Skeletal muscle tissue (tissue), 4 donors: ENCODE measurements around the gene IFI16. TPM values are rescaled to one million over a fixed set of nuclear protein-coding genes. Genes with fewer than 3 reads are reported as not detected.
"Not testable (repeated sequence)": the region's sequence is repeated elsewhere in the genome, so short reads cannot be mapped to it uniquely, and the experiment has no call there.

ENCODE experiments used
- H3K27ac ChIP-seq: one replicate; pipeline ENCODE4 v1.7.0; 2013; ENCODE audit warnings: mild to moderate bottlenecking, low read depth, low read length, inconsistent platforms
- H3K27me3 ChIP-seq, 3 donors: one replicate each; pipeline ENCODE4 v1.7.0; 2013; ENCODE audit warnings: low read length in 3 of 3; ENCODE audit not compliant: control insufficient read depth in 3 of 3, insufficient read depth in 3 of 3
- H3K36me3 ChIP-seq, 3 donors: one replicate each; pipeline ENCODE4 v1.7.0; 2013; ENCODE audit warnings: low read length in 3 of 3; ENCODE audit not compliant: control insufficient read depth in 3 of 3, insufficient read depth in 3 of 3
- H3K4me1 ChIP-seq, 3 donors: one replicate each; pipeline ENCODE4 v1.7.0; 2013; ENCODE audit warnings: low read length in 3 of 3, mild to moderate bottlenecking in 3 of 3; ENCODE audit not compliant: control insufficient read depth in 3 of 3, insufficient read depth in 3 of 3
- H3K4me3 ChIP-seq, 3 donors: one replicate each; pipeline ENCODE4 v1.7.0; 2013; ENCODE audit warnings: low read length in 3 of 3
- H3K9ac ChIP-seq, 3 donors: one replicate each; pipeline ENCODE4 v1.7.0; 2013; ENCODE audit warnings: low read length in 3 of 3, mild to moderate bottlenecking in 3 of 3, moderate library complexity in 2 of 3, low read depth in 1 of 3
- H3K9me3 ChIP-seq, 3 donors: one replicate each; pipeline ENCODE4 v1.7.0; 2013; ENCODE audit warnings: low read length in 3 of 3; ENCODE audit not compliant: control insufficient read depth in 3 of 3
- total RNA-seq: library from RNA; depleted of rRNA; stranded (reverse); fragments of >200 nt; gene quantifications from one replicate; pipeline ENCODE4 v1.2.3, GENCODE V29; 2014
- donor health status: Osteomylitis.

The IFI16 gene
- total RNA-seq, 1 donor from 2014 or later: 16.2 TPM

DNA sequence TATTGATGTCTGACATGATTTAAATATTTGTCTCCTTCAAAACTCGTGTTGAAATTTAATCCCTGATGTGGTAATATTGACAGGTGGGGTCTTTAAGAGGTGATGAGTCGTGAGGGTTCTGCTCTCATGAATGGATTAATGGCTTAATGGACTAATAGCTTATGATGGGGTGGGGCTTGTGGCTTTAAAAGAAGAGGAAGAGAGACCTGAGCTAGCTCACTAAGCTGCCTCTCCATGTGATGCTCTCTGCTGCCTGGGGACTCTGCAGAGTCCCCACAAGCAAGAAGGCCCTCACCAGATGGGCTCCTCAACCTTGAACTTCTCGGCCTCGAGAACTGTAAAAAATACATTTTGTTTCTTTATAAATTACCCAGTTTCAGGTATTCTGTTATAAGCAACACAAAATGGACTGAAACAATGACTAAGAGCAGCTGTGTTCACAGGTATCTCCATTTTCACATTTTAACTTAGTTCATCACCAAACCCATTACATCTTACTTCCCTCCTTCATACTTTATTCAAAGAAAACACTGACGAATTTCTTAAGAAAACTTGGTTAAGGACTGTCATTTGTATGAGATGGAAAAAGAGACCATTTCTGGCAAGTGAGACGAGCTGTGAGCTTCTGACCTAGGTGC lies 79.0 kb downstream of the IFI16 start:
- Histone ChIP-seq H3K27ac (no peak overlapping the region), H3K4me1 (no peaks in the 10 kb centered on the region)

DNA sequence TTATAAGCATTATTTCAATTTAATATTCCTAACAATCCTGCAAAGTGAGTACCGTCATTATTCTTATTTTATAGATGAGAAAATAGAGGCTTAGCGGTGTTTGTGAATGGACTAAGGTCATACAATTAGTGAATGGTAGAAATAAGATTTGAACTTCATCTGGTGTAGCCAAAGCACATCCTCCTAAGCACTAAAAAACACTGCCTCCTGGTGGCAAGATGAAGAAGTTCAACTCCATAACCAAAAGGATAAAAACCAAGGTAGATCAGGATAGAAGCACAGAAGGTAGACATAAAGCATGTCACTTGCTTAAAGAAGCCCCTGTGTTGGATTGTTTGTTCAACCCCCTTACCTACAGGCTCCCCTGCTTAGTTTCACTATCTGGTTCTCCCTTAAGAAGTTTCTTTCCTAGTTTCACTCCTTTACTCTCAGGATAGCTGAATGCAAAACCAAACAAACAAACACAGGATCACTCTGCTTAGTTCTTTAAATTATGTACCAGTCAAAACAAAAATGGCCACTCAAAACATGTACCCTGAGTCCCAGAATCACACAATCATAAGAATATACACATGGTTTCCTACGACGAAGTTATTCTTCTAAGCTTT lies 79.6 kb downstream of the IFI16 start:
- no peak overlapping the region for H3K4me3 ChIP-seq
- no peak overlapping the region for H3K9ac ChIP-seq
- no peak overlapping the region for H3K27ac ChIP-seq
- H3K36me3 ChIP-seq: no peaks in the 10 kb centered on the region
- H3K4me1 ChIP-seq: no peaks in the 10 kb centered on the region
- no peaks in the 10 kb centered on the region for H3K27me3 ChIP-seq
- H3K9me3 ChIP-seq: no peaks in the 10 kb centered on the region

More for the DNA sequence above, 79.0 kb downstream of the IFI16 start:
- no peaks in the 10 kb centered on the region for H3K36me3 ChIP-seq
- no peak overlapping the region for H3K9ac ChIP-seq
- H3K9me3 ChIP-seq: no peaks in the 10 kb centered on the region
- no peak overlapping the region for H3K4me3 ChIP-seq
- H3K27me3 ChIP-seq: no peaks in the 10 kb centered on the region

DNA sequence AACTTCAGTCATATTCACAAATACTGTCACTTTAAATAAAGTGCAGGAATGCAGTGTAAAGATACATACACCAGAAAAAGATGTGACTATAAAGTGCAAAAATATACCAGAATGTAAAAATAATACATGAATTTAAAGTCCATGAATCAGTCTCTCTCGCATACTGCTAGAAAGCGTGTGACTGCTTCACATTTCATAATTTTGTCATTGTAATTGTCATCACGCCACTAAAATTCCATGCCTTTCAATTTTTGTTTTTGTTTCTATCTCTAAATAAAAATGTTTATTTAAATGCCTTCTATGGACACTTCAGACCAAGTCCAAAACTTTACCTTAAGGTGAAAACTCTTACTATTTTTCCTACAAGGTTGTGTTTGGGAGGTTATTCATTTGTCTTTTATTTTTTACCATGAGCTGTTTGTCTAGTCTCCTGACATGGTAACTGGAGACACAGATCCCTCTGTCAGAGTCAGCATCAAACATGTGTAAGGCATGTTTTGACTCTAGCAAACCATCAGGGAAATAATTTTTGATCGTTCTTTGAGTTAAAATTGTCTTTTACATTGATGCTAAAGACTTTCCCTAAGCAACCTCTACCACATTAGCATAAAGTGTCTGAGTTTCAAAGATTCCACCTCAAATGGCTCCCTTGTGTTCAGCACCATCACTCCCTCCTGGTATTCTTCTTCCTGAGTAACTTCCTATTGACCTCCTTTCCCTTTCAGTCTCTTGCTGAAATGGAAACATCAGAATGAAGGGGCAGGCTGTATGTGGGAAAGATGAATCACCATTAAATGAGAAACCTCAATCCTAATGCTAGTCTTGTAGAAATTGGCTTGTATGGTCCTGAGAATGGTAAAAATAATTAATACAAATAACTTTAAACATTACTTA lies 80.8 kb downstream of the IFI16 start:
- Histone ChIP-seq H3K9ac (no peak overlapping the region), H3K9me3 (no peaks in the 10 kb centered on the region), H3K36me3 (no peaks in the 10 kb centered on the region), H3K27ac (no peak overlapping the region), H3K4me1 (no peaks in the 10 kb centered on the region), H3K4me3 (no peak overlapping the region), H3K27me3 (no peaks in the 10 kb centered on the region)

DNA sequence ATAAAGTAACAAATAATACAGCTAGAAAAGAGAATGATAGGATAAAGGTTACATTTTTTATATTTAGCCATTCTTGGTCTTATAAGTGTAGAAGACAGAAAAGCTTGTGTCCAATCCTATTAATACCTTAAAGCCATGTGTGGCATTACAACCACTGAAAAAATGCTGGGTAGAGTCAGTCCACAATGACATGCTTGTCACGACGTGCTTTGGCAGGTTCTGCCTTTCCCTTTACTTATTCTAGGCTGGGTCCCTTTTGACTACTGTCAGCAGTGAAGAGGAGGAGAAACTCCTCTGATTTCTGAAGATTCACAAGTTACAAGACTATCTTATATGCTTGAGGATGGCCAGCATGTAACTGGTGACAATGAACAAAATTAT lies 81.5 kb downstream of the IFI16 start:
- H3K27me3 ChIP-seq: no peaks in the 10 kb centered on the region
- no peak overlapping the region for H3K4me3 ChIP-seq
- H3K9ac ChIP-seq: no peak overlapping the region
- H3K27ac ChIP-seq: no peak overlapping the region
- no peaks in the 10 kb centered on the region for H3K4me1 ChIP-seq
- no peaks in the 10 kb centered on the region for H3K9me3 ChIP-seq
- H3K36me3 ChIP-seq: no peaks in the 10 kb centered on the region

GRCh38 chr1:159091607-159092031 lies 81.9 kb downstream of the IFI16 start:
- no peaks in the 10 kb centered on the region for H3K9me3 ChIP-seq
- H3K4me3 ChIP-seq: no peak overlapping the region
- no peaks in the 10 kb centered on the region for H3K36me3 ChIP-seq
- H3K9ac ChIP-seq: no peak overlapping the region
- no peaks in the 10 kb centered on the region for H3K27me3 ChIP-seq
- H3K27ac ChIP-seq: no peak overlapping the region
- H3K4me1 ChIP-seq: no peaks in the 10 kb centered on the region

GRCh38 chr1:159092036-159092760 lies 82.5 kb downstream of the IFI16 start:
- Histone ChIP-seq H3K4me1 (no peaks in the 10 kb centered on the region), H3K36me3 (no peaks in the 10 kb centered on the region), H3K27ac (no peak overlapping the region), H3K27me3 (no peaks in the 10 kb centered on the region), H3K9me3 (no peaks in the 10 kb centered on the region), H3K9ac (no peak overlapping the region), H3K4me3 (no peak overlapping the region)

GRCh38 chr1:159098596-159098995 lies 88.9 kb downstream of the IFI16 start:
- Histone ChIP-seq H3K4me3 (no peak overlapping the region), H3K27ac (no peak overlapping the region), H3K27me3 (no peaks in the 10 kb centered on the region), H3K9ac (no peak overlapping the region), H3K4me1 (no peaks in the 10 kb centered on the region), H3K36me3 (no peaks in the 10 kb centered on the region), H3K9me3 (no peaks in the 10 kb centered on the region)

DNA sequence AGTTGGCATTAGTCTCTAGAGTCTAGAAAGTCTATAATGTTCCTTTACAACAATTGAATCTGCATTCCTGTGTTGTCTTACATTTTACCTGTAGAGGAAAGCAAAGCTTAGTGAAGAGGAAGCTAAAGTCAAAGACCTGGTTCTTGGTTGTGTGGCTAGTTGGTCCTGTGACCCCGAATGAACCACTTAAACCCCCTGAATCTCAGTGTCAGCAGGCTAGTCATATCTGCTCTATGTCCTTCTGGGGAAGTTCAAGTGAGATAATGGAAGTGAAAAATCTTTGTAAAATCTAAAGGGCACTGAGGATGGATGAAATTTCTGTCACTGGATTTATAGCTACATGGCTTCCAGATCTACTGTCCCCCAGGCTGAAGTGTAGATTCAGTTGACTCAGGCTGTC lies 90.9 kb downstream of the IFI16 start:
- Histone ChIP-seq H3K36me3 (no peaks in the 10 kb centered on the region), H3K9ac (no peak overlapping the region), H3K27ac (no peak overlapping the region), H3K27me3 (peaks cover 0 to 6% (median 0%) of the 10 kb centered on the region in 3 donors), H3K9me3 (no peaks in the 10 kb centered on the region), H3K4me3 (no peak overlapping the region), H3K4me1 (no peaks in the 10 kb centered on the region)

DNA sequence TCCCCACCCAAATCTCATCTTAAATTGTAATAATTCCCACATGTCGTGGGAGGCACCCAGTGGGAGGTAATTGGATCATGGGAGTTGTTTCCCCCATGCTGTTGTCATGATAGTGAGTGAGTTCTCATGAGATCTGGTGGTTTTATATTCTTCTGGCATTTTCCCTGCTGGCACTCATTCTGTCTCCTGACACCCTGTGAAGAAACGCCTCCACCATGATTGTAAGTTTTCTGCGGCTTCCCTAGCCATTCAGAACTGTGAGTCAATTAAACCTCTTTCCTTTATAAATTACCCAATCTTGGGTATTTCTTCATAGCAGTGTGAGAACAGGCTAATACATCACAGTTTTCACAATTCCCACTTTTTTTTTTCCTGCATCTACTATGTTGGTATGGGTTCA lies 93.3 kb downstream of the IFI16 start:
- not testable (repeated sequence) for H3K27me3 ChIP-seq, H3K27ac ChIP-seq, H3K4me1 ChIP-seq, H3K9me3 ChIP-seq, H3K36me3 ChIP-seq, H3K4me3 ChIP-seq, H3K9ac ChIP-seq
